GM12878 (cell line): ENCODE results near the gene ADK. TPM values are rescaled to one million over a fixed set of nuclear protein-coding genes. Genes with fewer than 3 reads are reported as not detected.

Experiments used
- ATAC-seq: fragments of 200-7000 bp; cut with Tn5 transposase; 3 replicates; pipeline ENCODE4 v1.9.1; 2020; ENCODE audit warnings: mild to moderate bottlenecking, moderate library complexity
- BruUV-seq: library from RNA; stranded (reverse); fragments of 400-500 nt; replicated peaks from 2 replicates; lab custom pipeline; 2021; lab: Mats Ljungman, UMichigan
- CTCF ChIA-PET: fragments of 300-600 bp; sonication (Branson Sonifier 250); formaldehyde crosslinking; extraction: SDS; loops from one replicate; lab custom pipeline; 2021; ENCODE audit warnings: inconsistent platforms; lab: Yijun Ruan, JAX
- POLR2A ChIA-PET: fragments of 350-600 bp; formaldehyde crosslinking; extraction: SDS; loops from one replicate; lab custom pipeline; 2021; ENCODE audit warnings: inconsistent platforms; lab: Charles Lee
- RAD21 ChIA-PET: fragments of 300-600 bp; sonication (Branson Sonifier 250); formaldehyde crosslinking; loops from one replicate; lab custom pipeline; 2023; ENCODE audit warnings: antibody characterized with exemption; ENCODE audit not compliant: unreplicated experiment; lab: Charles Lee
- SMC1A ChIA-PET: fragments of 300-600 bp; sonication (Branson Sonifier 250); formaldehyde crosslinking; loops from one replicate; lab custom pipeline; 2023; ENCODE audit not compliant: unreplicated experiment, uncharacterized antibody; lab: Charles Lee
- DNase-seq: peaks from one replicate; pipeline ENCODE4 v3.0.0-alpha.2; 2011; ENCODE audit warnings: low read depth, low spot score
- FAIRE-seq: peaks from 3 replicates; lab custom pipeline; 2011; peaks lifted over from hg19 to GRCh38; lab: Jason Lieb, UNC
- H2AFZ ChIP-seq: 2 replicates; pipeline ENCODE4 v1.6.0; 2011; ENCODE audit warnings: low read depth, low read length, control low read depth; ENCODE audit not compliant: control insufficient read depth
- H3K27ac ChIP-seq: 2 replicates; pipeline ENCODE4 v1.5.1; 2011; ENCODE audit warnings: control low read depth; ENCODE audit not compliant: control insufficient read depth, insufficient read depth
- H3K27me3 ChIP-seq, 2 experiments: replicated peaks in 1 of 2; 2 replicates each; pipeline versions ENCODE4 v1.6.0 to v1.6.1; 2011; ENCODE audit warnings: low read length in 1 of 2; ENCODE audit not compliant: control insufficient read depth in 2 of 2, insufficient read depth in 2 of 2
- H3K36me3 ChIP-seq, 2 experiments: 2 replicates each; pipeline ENCODE4 v1.5.1; 2011; ENCODE audit warnings: low read length in 1 of 2; ENCODE audit not compliant: control insufficient read depth in 2 of 2, insufficient read depth in 2 of 2
- H3K4me1 ChIP-seq: 2 replicates; pipeline ENCODE4 v1.6.1; 2011; ENCODE audit warnings: mild to moderate bottlenecking, low read length, moderate library complexity, mixed read lengths; ENCODE audit not compliant: control insufficient read depth, insufficient read depth
- H3K4me2 ChIP-seq: 2 replicates; pipeline ENCODE4 v1.6.0; 2011; ENCODE audit warnings: control low read depth; ENCODE audit not compliant: control insufficient read depth, insufficient read depth
- H3K4me3 ChIP-seq: fragments of 200-600 bp; sonication (generic); 2 replicates; pipeline ENCODE4 v1.5.1; 2016
- H3K79me2 ChIP-seq: 2 replicates; pipeline ENCODE4 v1.6.0; 2011; ENCODE audit warnings: low read length; ENCODE audit not compliant: control insufficient read depth, insufficient read depth
- H3K9ac ChIP-seq: 2 replicates; pipeline ENCODE4 v1.8.0; 2011; ENCODE audit warnings: low read length, control low read depth, mixed read lengths; ENCODE audit not compliant: control insufficient read depth, insufficient read depth
- H3K9me3 ChIP-seq: replicated peaks from 3 replicates; pipeline ENCODE4 v1.5.1; 2011; ENCODE audit warnings: mild to moderate bottlenecking, low read length; ENCODE audit not compliant: control insufficient read depth, insufficient read depth
- H4K20me1 ChIP-seq: 2 replicates; pipeline ENCODE4 v1.6.0; 2011; ENCODE audit not compliant: control insufficient read depth, insufficient read depth
- EZH2 ChIP-seq: IDR thresholded peaks from 2 replicates; pipeline ENCODE4 v1.6.1; 2012; ENCODE audit warnings: low read depth, mild to moderate bottlenecking, control low read depth, inconsistent platforms, low read length, borderline replicate concordance; ENCODE audit not compliant: control insufficient read depth
- HDAC2 ChIP-seq: fragments of 200-600 bp; sonication (generic); IDR thresholded peaks from 2 replicates; pipeline ENCODE4 v1.6.1; 2017
- HDGF ChIP-seq: fragments of 450-650 bp; IDR thresholded peaks from 2 replicates; pipeline ENCODE4 v1.6.1; 2016; ENCODE audit warnings: antibody characterized with exemption
- KLF5 ChIP-seq: fragments of 450-650 bp; IDR thresholded peaks from 2 replicates; pipeline ENCODE4 v1.6.1; 2014; ENCODE audit warnings: mild to moderate bottlenecking; ENCODE audit not compliant: partially characterized antibody
- MYC ChIP-seq: IDR thresholded peaks from 2 replicates; pipeline ENCODE4 v1.6.1; 2011; ENCODE audit warnings: mild to moderate bottlenecking, low read length, moderate library complexity, inconsistent platforms; ENCODE audit not compliant: insufficient read depth, insufficient replicate concordance, insufficient read length, severe bottlenecking
- REST ChIP-seq: IDR thresholded peaks from 2 replicates; pipeline ENCODE4 v1.6.1; 2012; ENCODE audit warnings: mild to moderate bottlenecking, low read depth, low read length
- TCF3 ChIP-seq: IDR thresholded peaks from 2 replicates; pipeline ENCODE4 v1.6.1; 2012; ENCODE audit warnings: low read depth, mild to moderate bottlenecking, low read length, borderline replicate concordance; ENCODE audit not compliant: insufficient read depth
- WGBS: methylation state at CpG from one replicate; pipeline ENCODE4 v1.1.6; 2016; ENCODE audit warnings: low lambda C conversion rate; ENCODE audit not compliant: insufficient replicate concordance, insufficient coverage; ENCODE audit errors: missing lambda C conversion rate; 5-methylcytosine and 5-hydroxymethylcytosine counted together
- in situ Hi-C: fragments of 300-500 bp; cut with MboI; formaldehyde crosslinking; loops from 9 replicates; pipeline ENCODE4 v1.14.3; 2018; ENCODE audit warnings: mixed read lengths
- intact Hi-C: fragments of 100-400 bp; cut with micrococcal nuclease; formaldehyde crosslinking; loops from one replicate; pipeline ENCODE4 v1.14.2; 2022; ENCODE audit not compliant: unreplicated experiment
- polyA plus RNA-seq, 11 experiments: library from polyadenylated mRNA; depleted of rRNA in 4 of 11; unstranded in 6 of 11; stranded (reverse) in 5 of 11; fragments of >200 nt; fragmentation: Nextera tagmentation in 4 of 11; fragmentation: Illumina TruSeq in 1 of 11; extraction: Ambion mirVana in 4 of 11; extraction: Trizol in 1 of 11; gene quantifications; 1 replicate in 1 of 11; 2 replicates in 10 of 11; pipeline versions ENCODE4 v1.2.1 to v1.2.3, GENCODE V29; 2011 to 2016; ENCODE audit warnings: inconsistent platforms in 2 of 11, missing spikeins in 2 of 11, low read depth in 1 of 11
- total RNA-seq, 4 experiments: library from RNA; depleted of rRNA in 3 of 4; stranded (reverse); fragments of >200 nt in 3 of 4; fragmentation: Illumina TruSeq in 1 of 4; extraction: Trizol in 1 of 4; gene quantifications; 2 replicates each; pipeline versions ENCODE4 v1.2.1 to v1.2.3, GENCODE V29; 2013 to 2021

ADK gene
- total and polyA plus RNA-seq, 10 of the 15 experiments (the other 5 are each of a cell fraction or from before 2014, with no cell fraction given), result 42.0 to 151 (median 81.6) TPM

DNA sequence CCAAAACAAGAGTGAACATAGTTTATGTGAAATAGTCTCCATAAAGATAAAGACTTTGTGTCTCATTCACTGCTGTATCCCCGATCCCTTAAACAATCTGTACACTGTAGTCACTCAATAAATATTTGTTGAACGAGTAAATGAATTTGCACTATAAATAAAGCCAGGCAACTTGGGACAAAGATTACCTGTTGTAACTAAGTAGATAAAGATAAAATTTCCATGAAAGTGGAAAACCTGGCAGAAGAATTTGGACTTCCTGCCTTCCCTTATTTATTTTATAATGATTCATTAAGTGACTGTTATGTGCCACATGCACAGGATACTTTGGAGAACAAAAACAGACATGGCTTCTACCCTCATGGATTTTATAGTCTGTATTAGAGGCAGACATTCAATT lies 397.7 kb downstream of the ADK start:
- no peak for TF ChIP-seq TCF3
- no peak for TF ChIP-seq HDGF
- no peak for TF ChIP-seq HDAC2
- no peak for TF ChIP-seq KLF5
- no peak for TF ChIP-seq MYC
- TF ChIP-seq EZH2, result no peak
- no peak for TF ChIP-seq REST
- no peak overlapping the region for H3K4me3 ChIP-seq
- no peaks in the 10 kb centered on the region for H3K9me3 ChIP-seq
- BruUV-seq, result no TSS peak
- FAIRE-seq, result no peak
- H3K4me2 ChIP-seq, result no peak overlapping the region
- intact Hi-C loops (no loop called here), in situ Hi-C loops (no loop called here)
- no peaks in the 10 kb centered on the region for H4K20me1 ChIP-seq
- RAD21 ChIA-PET, result no interaction called here
- no peaks in the 10 kb centered on the region for H3K27me3 ChIP-seq
- no peak overlapping the region for H3K9ac ChIP-seq
- H3K79me2 ChIP-seq, result no peaks in the 10 kb centered on the region
- no peaks in the 10 kb centered on the region for H3K36me3 ChIP-seq
- POLR2A ChIA-PET, result no interaction called here
- SMC1A ChIA-PET, result no interaction called here
- no peak for DNase-seq
- CTCF ChIA-PET, result no interaction called here
- WGBS, result 97% methylated on average over 2 of the region's 2 CpGs
- no peaks in the 10 kb centered on the region for H3K4me1 ChIP-seq
- no peak overlapping the region for H2AFZ ChIP-seq
- no peak overlapping the region for H3K27ac ChIP-seq
- no peak for ATAC-seq
